B cell (primary cell): ENCODE measurements around the gene CYTH3. TPM values are rescaled to one million over a fixed set of nuclear protein-coding genes. Genes with fewer than 3 reads are reported as not detected.

Experiments used
- ATAC-seq: fragments of 200-7000 bp; cut with Tn5 transposase; one replicate; pipeline ENCODE4 v1.10.0; 2021; ENCODE audit warnings: low read depth, mild to moderate bottlenecking, moderate number of reproducible peaks, moderate library complexity
- CTCF ChIA-PET: fragments of 350-600 bp; sonication (Branson Sonifier 250); formaldehyde crosslinking; loops from one replicate; lab custom pipeline; 2021; ENCODE audit warnings: antibody characterized with exemption, inconsistent platforms; lab: Charles Lee
- POLR2A ChIA-PET: fragments of 350-600 bp; sonication (Branson Sonifier 250); formaldehyde crosslinking; loops from one replicate; lab custom pipeline; 2021; ENCODE audit warnings: antibody characterized with exemption; lab: Charles Lee
- DNase-seq: peaks from one replicate; pipeline ENCODE4 v3.0.0; 2013
- H2AFZ ChIP-seq: 2 replicates; pipeline ENCODE4 v1.6.1; 2012; ENCODE audit warnings: mild to moderate bottlenecking, low read depth, low read length; ENCODE audit not compliant: insufficient read depth, poor library complexity, severe bottlenecking
- H3K27ac ChIP-seq, 2 donors: 1 replicate in 1 of 2; 2 replicates in 1 of 2; pipeline ENCODE4 v1.5.1; 2012 to 2013; ENCODE audit warnings: low read length in 2 of 2, mild to moderate bottlenecking in 2 of 2, moderate library complexity in 1 of 2
- H3K27me3 ChIP-seq, 4 experiments: fragments of 200-600 bp in 1 of 4; sonication (generic) in 1 of 4; replicated peaks in 1 of 4; 1 replicate in 2 of 4; 2 replicates in 2 of 4; pipeline versions ENCODE4 v1.6.1 to v1.7.0; 2013 to 2016; ENCODE audit warnings: low read length in 3 of 4, mild to moderate bottlenecking in 2 of 4, mixed read lengths in 1 of 4, moderate library complexity in 1 of 4; ENCODE audit not compliant: insufficient read depth in 4 of 4, control insufficient read depth in 3 of 4; ENCODE audit errors: control extremely low read depth in 1 of 4
- H3K36me3 ChIP-seq, 2 experiments: replicated peaks in 1 of 2; 1 replicate in 1 of 2; 2 replicates in 1 of 2; pipeline versions ENCODE4 v1.6.1 to v1.7.1; 2013; ENCODE audit warnings: low read length in 1 of 2; ENCODE audit not compliant: insufficient read depth in 2 of 2, control insufficient read depth in 1 of 2; ENCODE audit errors: control extremely low read depth in 1 of 2, extremely low read depth in 1 of 2
- H3K4me1 ChIP-seq, 2 donors: fragments of 200-600 bp in 1 of 2; sonication (generic) in 1 of 2; 1 replicate in 1 of 2; 2 replicates in 1 of 2; pipeline versions ENCODE4 v1.5.1 to v1.6.1; 2013 to 2017; ENCODE audit warnings: low read length in 2 of 2; ENCODE audit not compliant: control insufficient read depth in 2 of 2, insufficient read depth in 2 of 2
- H3K4me2 ChIP-seq: replicated peaks from 2 replicates; pipeline ENCODE3; 2012; ENCODE audit warnings: mild to moderate bottlenecking, low read depth, low read length; ENCODE audit not compliant: poor library complexity, severe bottlenecking
- H3K4me3 ChIP-seq, 5 experiments: fragments of 200-600 bp in 1 of 5; sonication (generic) in 1 of 5; 1 replicate in 3 of 5; 2 replicates in 2 of 5; pipeline versions ENCODE4 v1.5.1 to v1.7.0; 2011 to 2016; ENCODE audit warnings: low read length in 4 of 5, mild to moderate bottlenecking in 4 of 5, low read depth in 2 of 5, control low read depth in 1 of 5, moderate library complexity in 1 of 5; ENCODE audit not compliant: insufficient read depth in 1 of 5; ENCODE audit errors: control extremely low read depth in 1 of 5, extremely low read depth in 1 of 5
- H3K79me2 ChIP-seq: fragments of 200-600 bp; sonication (generic); one replicate; pipeline ENCODE4 v1.6.0; 2016; ENCODE audit warnings: low read length; ENCODE audit not compliant: control insufficient read depth, insufficient read depth
- H3K9ac ChIP-seq: fragments of 200-600 bp; sonication (generic); 2 replicates; pipeline ENCODE4 v1.6.1; 2017; ENCODE audit warnings: mild to moderate bottlenecking, low read length, moderate library complexity
- H3K9me3 ChIP-seq, 3 donors: one replicate each; pipeline versions ENCODE4 v1.6.1 to v1.7.1; 2013; ENCODE audit warnings: low read length in 2 of 3; ENCODE audit not compliant: control insufficient read depth in 2 of 3, insufficient read depth in 1 of 3; ENCODE audit errors: control extremely low read depth in 1 of 3
- H4K20me1 ChIP-seq: 2 replicates; pipeline ENCODE4 v1.6.0; 2012; ENCODE audit warnings: mild to moderate bottlenecking, low read length; ENCODE audit not compliant: insufficient read depth, control insufficient read depth, poor library complexity, severe bottlenecking
- H3K27ac Mint-ChIP-seq: one replicate; pipeline ENCODE4 v1.8.0; 2021; ENCODE audit warnings: mixed read lengths
- H3K27me3 Mint-ChIP-seq: one replicate; pipeline ENCODE4 v1.8.0; 2021; ENCODE audit warnings: mixed read lengths
- H3K4me1 Mint-ChIP-seq: one replicate; pipeline ENCODE4 v1.8.0; 2021; ENCODE audit warnings: mixed read lengths
- H3K4me3 Mint-ChIP-seq: one replicate; pipeline ENCODE4 v1.8.0; 2021; ENCODE audit warnings: mixed read lengths
- H3K9me3 Mint-ChIP-seq: one replicate; pipeline ENCODE4 v1.8.0; 2022; ENCODE audit warnings: mixed read lengths; ENCODE audit not compliant: insufficient read depth
- CTCF ChIP-seq: fragments of 200-600 bp; IDR thresholded peaks from one replicate; pipeline ENCODE4 v1.8.0; 2022; ENCODE audit warnings: antibody characterized with exemption, mild to moderate bottlenecking
- EZH2 ChIP-seq: IDR thresholded peaks from 2 replicates; pipeline ENCODE4 v1.6.1; 2012; ENCODE audit warnings: borderline replicate concordance, low read depth, mild to moderate bottlenecking, moderate library complexity, low read length; ENCODE audit not compliant: insufficient read depth, poor library complexity, severe bottlenecking
- WGBS: methylation state at CpG from one replicate; pipeline ENCODE4 v1.1.5; 2013; ENCODE audit warnings: missing lambda C conversion rate; ENCODE audit not compliant: insufficient coverage; 5-methylcytosine and 5-hydroxymethylcytosine counted together
- intact Hi-C: fragments of 100-400 bp; cut with micrococcal nuclease; formaldehyde crosslinking; loops from one replicate; pipeline ENCODE4 v1.10.0; 2022
- polyA plus RNA-seq: library from polyadenylated mRNA; depleted of rRNA; stranded (reverse); fragments of >200 nt; gene quantifications from 2 replicates; pipeline ENCODE4 v1.2.3, GENCODE V29; 2012
- total RNA-seq, 2 donors: library from RNA; stranded (reverse); fragments of 120-200 nt in 1 of 2; gene quantifications; 1 replicate in 1 of 2; 2 replicates in 1 of 2; pipeline versions ENCODE4 v1.2.3 to v1.2.4, GENCODE V29; 2013 to 2022

The CYTH3 gene
- total and polyA plus RNA-seq, 2 donors (not counting 1 experiment from before 2014, with no cell fraction given) = 5.2 to 11.3 TPM

DNA sequence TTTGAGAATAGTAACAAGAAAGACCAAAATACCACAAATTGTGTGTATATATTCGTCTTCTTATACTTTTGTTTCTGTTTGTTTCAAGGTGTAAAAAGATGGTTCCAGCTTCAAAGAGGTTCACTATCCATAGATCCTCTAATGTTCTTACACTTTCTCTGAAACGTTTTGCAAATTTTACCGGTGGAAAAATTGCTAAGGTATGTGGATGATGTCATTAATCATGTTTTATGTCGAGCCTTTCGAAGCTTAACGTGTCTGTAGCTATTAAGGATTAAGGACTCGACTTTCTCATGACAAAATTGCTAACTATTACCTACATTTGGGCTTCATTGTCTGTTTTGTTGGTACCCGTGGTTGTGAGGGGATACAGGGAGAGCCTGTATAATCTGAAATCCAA, 128.4 kb downstream of the CYTH3 start:
- H3K9me3 Mint-ChIP-seq = no peaks in the 10 kb centered on the region
- Histone ChIP-seq H3K9me3 (no peaks in the 10 kb centered on the region), H3K4me1 (no peaks in the 10 kb centered on the region), H4K20me1 (no peaks in the 10 kb centered on the region), H3K27me3 (no peaks in the 10 kb centered on the region), H2AFZ (no peak overlapping the region), H3K4me3 (no peak overlapping the region), H3K79me2 (no peaks in the 10 kb centered on the region), H3K9ac (no peak overlapping the region), H3K36me3 (peaks cover 22 to 78% of the 10 kb centered on the region in 2 experiments), H3K4me2 (no peak overlapping the region), H3K27ac (no peak overlapping the region)
- H3K27me3 Mint-ChIP-seq = no peaks in the 10 kb centered on the region
- intact Hi-C loops = no loop called here
- WGBS = no CpG with 5 or more reads among the region's 8 CpGs
- no peak for ATAC-seq
- TF ChIP-seq EZH2 (no peak), CTCF (no peak)
- POLR2A ChIA-PET = no interaction called here
- no peak overlapping the region for H3K4me3 Mint-ChIP-seq
- CTCF ChIA-PET = no interaction called here
- no peak overlapping the region for H3K27ac Mint-ChIP-seq
- DNase-seq = no peak
- H3K4me1 Mint-ChIP-seq = no peaks in the 10 kb centered on the region

- Histone ChIP-seq H3K4me2 (no peak overlapping the region), H3K36me3 (peaks cover 18 to 72% of the 10 kb centered on the region in 2 experiments), H2AFZ (no peak overlapping the region), H4K20me1 (no peaks in the 10 kb centered on the region), H3K27ac (no peak overlapping the region), H3K4me1 (no peaks in the 10 kb centered on the region), H3K27me3 (no peaks in the 10 kb centered on the region), H3K4me3 (no peak overlapping the region), H3K9ac (no peak overlapping the region), H3K9me3 (no peaks in the 10 kb centered on the region), H3K79me2 (no peaks in the 10 kb centered on the region)
- ChIA-PET POLR2A (no interaction called here), CTCF (no interaction called here)
- no peaks in the 10 kb centered on the region for H3K4me1 Mint-ChIP-seq
- no peak overlapping the region for H3K4me3 Mint-ChIP-seq
- DNase-seq (no peak), ATAC-seq (no peak)
- TF ChIP-seq EZH2 (no peak), CTCF (no peak)
- H3K27me3 Mint-ChIP-seq = no peaks in the 10 kb centered on the region
- 99% methylated on average over 16 of the region's 16 CpGs for WGBS
- no peak overlapping the region for H3K27ac Mint-ChIP-seq
- no peaks in the 10 kb centered on the region for H3K9me3 Mint-ChIP-seq
- intact Hi-C loops = no loop called here
Observed at GRCh38 chr7:6142871-6143380, 129.5 kb downstream of the CYTH3 start.
